Measurements from ENCODE around the gene SARNP. TPM values are rescaled to one million over a fixed set of nuclear protein-coding genes. Genes with fewer than 3 reads are reported as not detected.

Gene SARNP
- total and polyA plus RNA-seq, 9 of the 15 experiments (the other 6 are each of a cell fraction or from before 2014, with no cell fraction given) = 70.1 to 400 (median 198) TPM

DNA sequence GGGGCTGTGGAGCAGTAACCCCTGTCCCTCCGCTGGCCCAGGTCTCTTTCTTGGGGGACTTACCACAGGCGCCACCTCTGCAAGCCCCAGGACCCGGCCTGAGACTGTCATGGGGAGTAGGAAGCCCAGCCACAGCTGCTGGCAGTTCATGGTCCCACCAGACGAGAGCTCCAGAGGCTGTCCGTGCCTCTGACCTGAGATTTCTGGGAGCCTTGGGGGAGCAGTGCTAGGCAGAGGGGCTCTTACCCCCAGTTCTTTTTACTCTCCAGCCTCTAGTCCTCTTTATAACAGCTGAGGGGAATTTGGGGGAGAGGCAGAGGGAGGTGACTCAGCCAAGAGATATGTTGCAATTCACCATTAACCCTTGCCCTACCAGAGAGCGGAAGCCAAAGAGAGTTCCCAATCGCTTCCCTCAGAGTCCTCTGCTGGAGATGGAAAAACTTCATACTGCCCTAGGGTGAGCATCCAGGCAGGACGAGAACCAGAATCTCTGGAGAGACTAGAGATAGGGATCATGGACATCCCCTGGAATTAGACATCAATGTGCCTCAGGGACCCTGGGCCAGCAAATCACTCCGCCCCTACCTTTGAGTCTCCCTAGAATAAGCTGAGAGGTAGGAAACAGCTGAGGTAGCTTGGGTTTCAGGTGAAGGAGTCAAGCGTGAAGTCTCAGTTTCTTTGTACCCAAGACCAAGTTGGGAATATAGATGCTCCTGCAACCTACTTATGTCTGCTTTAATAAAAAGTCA is 25.3 kb upstream of the SARNP start, which contains the start of gene MMP19 (continued):
- TF ChIP-seq, protein P1, sequence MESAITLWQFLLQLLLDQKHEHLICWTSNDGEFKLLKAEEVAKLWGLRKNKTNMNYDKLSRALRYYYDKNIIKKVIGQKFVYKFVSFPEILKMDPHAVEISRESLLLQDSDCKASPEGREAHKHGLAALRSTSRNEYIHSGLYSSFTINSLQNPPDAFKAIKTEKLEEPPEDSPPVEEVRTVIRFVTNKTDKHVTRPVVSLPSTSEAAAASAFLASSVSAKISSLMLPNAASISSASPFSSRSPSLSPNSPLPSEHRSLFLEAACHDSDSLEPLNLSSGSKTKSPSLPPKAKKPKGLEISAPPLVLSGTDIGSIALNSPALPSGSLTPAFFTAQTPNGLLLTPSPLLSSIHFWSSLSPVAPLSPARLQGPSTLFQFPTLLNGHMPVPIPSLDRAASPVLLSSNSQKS (CRISPR knock-in tag; IDR thresholded peaks at IDR 0.05) = no peak
- TF ChIP-seq, protein P2, sequence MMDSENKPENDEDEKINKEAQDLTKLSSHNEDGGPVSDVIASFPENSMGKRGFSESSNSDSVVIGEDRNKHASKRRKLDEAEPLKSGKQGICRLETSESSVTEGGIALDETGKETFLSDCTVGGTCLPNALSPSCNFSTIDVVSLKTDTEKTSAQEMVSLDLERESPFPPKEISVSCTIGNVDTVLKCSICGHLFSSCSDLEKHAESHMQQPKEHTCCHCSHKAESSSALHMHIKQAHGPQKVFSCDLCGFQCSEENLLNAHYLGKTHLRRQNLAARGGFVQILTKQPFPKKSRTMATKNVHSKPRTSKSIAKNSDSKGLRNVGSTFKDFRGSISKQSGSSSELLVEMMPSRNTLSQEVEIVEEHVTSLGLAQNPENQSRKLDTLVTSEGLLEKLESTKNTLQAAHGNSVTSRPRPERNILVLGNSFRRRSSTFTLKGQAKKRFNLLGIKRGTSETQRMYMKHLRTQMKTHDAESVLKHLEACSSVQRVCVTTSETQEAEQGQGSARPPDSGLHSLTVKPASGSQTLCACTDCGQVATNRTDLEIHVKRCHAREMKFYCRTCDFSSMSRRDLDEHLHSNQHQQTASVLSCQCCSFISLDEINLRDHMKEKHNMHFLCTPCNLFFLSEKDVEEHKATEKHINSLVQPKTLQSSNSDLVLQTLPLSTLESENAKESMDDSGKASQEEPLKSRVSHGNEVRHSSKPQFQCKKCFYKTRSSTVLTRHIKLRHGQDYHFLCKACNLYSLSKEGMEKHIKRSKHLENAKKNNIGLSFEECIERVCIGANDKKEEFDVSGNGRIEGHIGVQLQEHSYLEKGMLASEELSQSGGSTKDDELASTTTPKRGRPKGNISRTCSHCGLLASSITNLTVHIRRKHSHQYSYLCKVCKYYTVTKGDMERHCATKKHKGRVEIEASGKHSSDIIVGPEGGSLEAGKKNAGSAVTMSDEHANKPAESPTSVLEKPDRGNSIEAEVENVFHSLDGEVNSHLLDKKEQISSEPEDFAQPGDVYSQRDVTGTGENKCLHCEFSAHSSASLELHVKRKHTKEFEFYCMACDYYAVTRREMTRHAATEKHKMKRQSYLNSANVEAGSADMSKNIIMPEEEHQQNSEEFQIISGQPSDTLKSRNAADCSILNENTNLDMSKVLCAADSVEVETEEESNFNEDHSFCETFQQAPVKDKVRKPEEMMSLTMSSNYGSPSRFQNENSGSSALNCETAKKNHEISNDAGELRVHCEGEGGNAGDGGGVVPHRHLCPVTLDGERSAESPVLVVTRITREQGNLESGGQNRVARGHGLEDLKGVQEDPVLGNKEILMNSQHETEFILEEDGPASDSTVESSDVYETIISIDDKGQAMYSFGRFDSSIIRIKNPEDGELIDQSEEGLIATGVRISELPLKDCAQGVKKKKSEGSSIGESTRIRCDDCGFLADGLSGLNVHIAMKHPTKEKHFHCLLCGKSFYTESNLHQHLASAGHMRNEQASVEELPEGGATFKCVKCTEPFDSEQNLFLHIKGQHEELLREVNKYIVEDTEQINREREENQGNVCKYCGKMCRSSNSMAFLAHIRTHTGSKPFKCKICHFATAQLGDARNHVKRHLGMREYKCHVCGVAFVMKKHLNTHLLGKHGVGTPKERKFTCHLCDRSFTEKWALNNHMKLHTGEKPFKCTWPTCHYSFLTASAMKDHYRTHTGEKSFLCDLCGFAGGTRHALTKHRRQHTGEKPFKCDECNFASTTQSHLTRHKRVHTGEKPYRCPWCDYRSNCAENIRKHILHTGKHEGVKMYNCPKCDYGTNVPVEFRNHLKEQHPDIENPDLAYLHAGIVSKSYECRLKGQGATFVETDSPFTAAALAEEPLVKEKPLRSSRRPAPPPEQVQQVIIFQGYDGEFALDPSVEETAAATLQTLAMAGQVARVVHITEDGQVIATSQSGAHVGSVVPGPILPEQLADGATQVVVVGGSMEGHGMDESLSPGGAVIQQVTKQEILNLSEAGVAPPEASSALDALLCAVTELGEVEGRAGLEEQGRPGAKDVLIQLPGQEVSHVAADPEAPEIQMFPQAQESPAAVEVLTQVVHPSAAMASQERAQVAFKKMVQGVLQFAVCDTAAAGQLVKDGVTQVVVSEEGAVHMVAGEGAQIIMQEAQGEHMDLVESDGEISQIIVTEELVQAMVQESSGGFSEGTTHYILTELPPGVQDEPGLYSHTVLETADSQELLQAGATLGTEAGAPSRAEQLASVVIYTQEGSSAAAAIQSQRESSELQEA (IDR thresholded peaks at IDR 0.05; ENCODE audit: low read depth) = no peak
- TF ChIP-seq ZEB2 (IDR thresholded peaks at IDR 0.05) (no peak), TCF7L2 (IDR thresholded peaks at IDR 0.05; ENCODE audit: low read depth, low read length) (no peak), HMG20A (CRISPR knock-in tag; conservative IDR thresholded peaks at IDR 0.05) (no peak), MEF2D (tag; conservative IDR thresholded peaks at IDR 0.05; ENCODE audit: low read depth) (no peak), PYGO2 (tag; IDR thresholded peaks at IDR 0.05) (no peak), CBFA2T3 (IDR thresholded peaks at IDR 0.05) (0 out of 2 replicates have a peak, but pooled peaks have one; percentile 21), MTA2 (IDR thresholded peaks at IDR 0.05; ENCODE audit: low read depth) (no peak), TEAD1 (CRISPR knock-in tag; IDR thresholded peaks at IDR 0.05) (peak in 1 of 2 experiments; percentile 85; a peak in 2 of 4 replicates)
- TF ChIP-seq, protein P3, sequence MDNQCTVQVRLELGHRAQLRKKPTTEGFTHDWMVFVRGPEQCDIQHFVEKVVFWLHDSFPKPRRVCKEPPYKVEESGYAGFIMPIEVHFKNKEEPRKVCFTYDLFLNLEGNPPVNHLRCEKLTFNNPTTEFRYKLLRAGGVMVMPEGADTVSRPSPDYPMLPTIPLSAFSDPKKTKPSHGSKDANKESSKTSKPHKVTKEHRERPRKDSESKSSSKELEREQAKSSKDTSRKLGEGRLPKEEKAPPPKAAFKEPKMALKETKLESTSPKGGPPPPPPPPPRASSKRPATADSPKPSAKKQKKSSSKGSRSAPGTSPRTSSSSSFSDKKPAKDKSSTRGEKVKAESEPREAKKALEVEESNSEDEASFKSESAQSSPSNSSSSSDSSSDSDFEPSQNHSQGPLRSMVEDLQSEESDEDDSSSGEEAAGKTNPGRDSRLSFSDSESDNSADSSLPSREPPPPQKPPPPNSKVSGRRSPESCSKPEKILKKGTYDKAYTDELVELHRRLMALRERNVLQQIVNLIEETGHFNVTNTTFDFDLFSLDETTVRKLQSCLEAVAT (IDR thresholded peaks at IDR 0.05) = no peak
- TF ChIP-seq, protein P4, sequence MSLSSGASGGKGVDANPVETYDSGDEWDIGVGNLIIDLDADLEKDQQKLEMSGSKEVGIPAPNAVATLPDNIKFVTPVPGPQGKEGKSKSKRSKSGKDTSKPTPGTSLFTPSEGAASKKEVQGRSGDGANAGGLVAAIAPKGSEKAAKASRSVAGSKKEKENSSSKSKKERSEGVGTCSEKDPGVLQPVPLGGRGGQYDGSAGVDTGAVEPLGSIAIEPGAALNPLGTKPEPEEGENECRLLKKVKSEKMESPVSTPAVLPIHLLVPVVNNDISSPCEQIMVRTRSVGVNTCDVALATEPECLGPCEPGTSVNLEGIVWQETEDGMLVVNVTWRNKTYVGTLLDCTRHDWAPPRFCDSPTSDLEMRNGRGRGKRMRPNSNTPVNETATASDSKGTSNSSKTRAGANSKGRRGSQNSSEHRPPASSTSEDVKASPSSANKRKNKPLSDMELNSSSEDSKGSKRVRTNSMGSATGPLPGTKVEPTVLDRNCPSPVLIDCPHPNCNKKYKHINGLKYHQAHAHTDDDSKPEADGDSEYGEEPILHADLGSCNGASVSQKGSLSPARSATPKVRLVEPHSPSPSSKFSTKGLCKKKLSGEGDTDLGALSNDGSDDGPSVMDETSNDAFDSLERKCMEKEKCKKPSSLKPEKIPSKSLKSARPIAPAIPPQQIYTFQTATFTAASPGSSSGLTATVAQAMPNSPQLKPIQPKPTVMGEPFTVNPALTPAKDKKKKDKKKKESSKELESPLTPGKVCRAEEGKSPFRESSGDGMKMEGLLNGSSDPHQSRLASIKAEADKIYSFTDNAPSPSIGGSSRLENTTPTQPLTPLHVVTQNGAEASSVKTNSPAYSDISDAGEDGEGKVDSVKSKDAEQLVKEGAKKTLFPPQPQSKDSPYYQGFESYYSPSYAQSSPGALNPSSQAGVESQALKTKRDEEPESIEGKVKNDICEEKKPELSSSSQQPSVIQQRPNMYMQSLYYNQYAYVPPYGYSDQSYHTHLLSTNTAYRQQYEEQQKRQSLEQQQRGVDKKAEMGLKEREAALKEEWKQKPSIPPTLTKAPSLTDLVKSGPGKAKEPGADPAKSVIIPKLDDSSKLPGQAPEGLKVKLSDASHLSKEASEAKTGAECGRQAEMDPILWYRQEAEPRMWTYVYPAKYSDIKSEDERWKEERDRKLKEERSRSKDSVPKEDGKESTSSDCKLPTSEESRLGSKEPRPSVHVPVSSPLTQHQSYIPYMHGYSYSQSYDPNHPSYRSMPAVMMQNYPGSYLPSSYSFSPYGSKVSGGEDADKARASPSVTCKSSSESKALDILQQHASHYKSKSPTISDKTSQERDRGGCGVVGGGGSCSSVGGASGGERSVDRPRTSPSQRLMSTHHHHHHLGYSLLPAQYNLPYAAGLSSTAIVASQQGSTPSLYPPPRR (CRISPR knock-in tag; IDR thresholded peaks at IDR 0.05; ENCODE audit: borderline replicate concordance) = no peak

Data from K562 (cell line).